Upper lobe of right lung (tissue), 1 donor: Measurements from ENCODE around the gene DNASE1L2. TPM values are rescaled to one million over a fixed set of nuclear protein-coding genes. Genes with fewer than 3 reads are reported as not detected.

Experiments
- ATAC-seq: fragments of 200-7000 bp; cut with Tn5 transposase; one replicate; pipeline ENCODE4 v1.9.1; 2020; ENCODE audit warnings: mild to moderate bottlenecking, moderate library complexity
- DNase-seq: peaks from one replicate; pipeline ENCODE4 v3.0.0-alpha.2; 2020
- H3K27ac ChIP-seq: fragments of 200-600 bp; one replicate; pipeline ENCODE4 v1.8.0; 2022
- H3K27me3 ChIP-seq: fragments of 200-600 bp; one replicate; pipeline ENCODE4 v1.8.0; 2022; ENCODE audit warnings: mild to moderate bottlenecking
- H3K36me3 ChIP-seq: fragments of 200-600 bp; one replicate; pipeline ENCODE4 v1.8.0; 2022
- H3K4me1 ChIP-seq: fragments of 200-600 bp; one replicate; pipeline ENCODE4 v1.8.0; 2022
- H3K4me3 ChIP-seq: fragments of 200-600 bp; one replicate; pipeline ENCODE4 v1.8.0; 2022; ENCODE audit warnings: mild to moderate bottlenecking
- H3K9me3 ChIP-seq: fragments of 200-600 bp; one replicate; pipeline ENCODE4 v1.8.0; 2022
- CTCF ChIP-seq: fragments of 200-600 bp; IDR thresholded peaks from one replicate; pipeline ENCODE4 v1.8.0; 2022; ENCODE audit warnings: antibody characterized with exemption
- intact Hi-C: fragments of 100-400 bp; cut with DNase I; formaldehyde crosslinking; loops from one replicate; pipeline ENCODE4 v1.11.0; 2022
- total RNA-seq: library from RNA; stranded (reverse); fragmentation: NEBNext Ultra II Directional; extraction: Animal tissue kit (Norgen Biotek cat#: 25700); gene quantifications from one replicate; pipeline ENCODE4 v1.2.1, GENCODE V29; 2021
- donor health status: DM: no; HTN: yes; CAD: no; lungs with severe emphysema.

DNASE1L2 gene
- total RNA-seq, 1 donor from 2014 or later: 0.78 TPM

GRCh38 chr16:2275476-2276367 is 39.5 kb downstream of the DNASE1L2 start:
- DNase-seq: no peak
- Histone ChIP-seq H3K36me3 (peaks cover 37% of the 10 kb centered on the region), H3K4me3 (no peak overlapping the region), H3K27ac (no peak overlapping the region), H3K9me3 (no peaks in the 10 kb centered on the region), H3K4me1 (no peaks in the 10 kb centered on the region), H3K27me3 (no peaks in the 10 kb centered on the region)
- intact Hi-C loops: no loop called here
- no peak for TF ChIP-seq CTCF
- ATAC-seq: no peak

GRCh38 chr16:2276368-2277195 is 40.3 kb downstream of the DNASE1L2 start:
- H3K36me3 ChIP-seq: peaks cover 37% of the 10 kb centered on the region
- H3K4me3 ChIP-seq: no peak overlapping the region
- no peak for TF ChIP-seq CTCF
- no peaks in the 10 kb centered on the region for H3K4me1 ChIP-seq
- DNase-seq: no peak
- intact Hi-C loops: no loop called here
- H3K27ac ChIP-seq: no peak overlapping the region
- no peaks in the 10 kb centered on the region for H3K9me3 ChIP-seq
- ATAC-seq: no peak
- H3K27me3 ChIP-seq: no peaks in the 10 kb centered on the region

GRCh38 chr16:2277466-2278271 is 41.4 kb downstream of the DNASE1L2 start:
- Histone ChIP-seq H3K4me3 (no peak overlapping the region), H3K27me3 (no peaks in the 10 kb centered on the region), H3K36me3 (peaks cover 37% of the 10 kb centered on the region), H3K27ac (no peak overlapping the region), H3K4me1 (no peaks in the 10 kb centered on the region), H3K9me3 (no peaks in the 10 kb centered on the region)
- intact Hi-C loops: no loop called here
- ATAC-seq (no peak), DNase-seq (no peak)
- no peak for TF ChIP-seq CTCF

- H3K4me3 ChIP-seq: no peak overlapping the region
- no peak overlapping the region for H3K27ac ChIP-seq
- no peaks in the 10 kb centered on the region for H3K27me3 ChIP-seq
- no peaks in the 10 kb centered on the region for H3K4me1 ChIP-seq
- no peak for TF ChIP-seq CTCF
- ATAC-seq (no peak), DNase-seq (no peak)
- H3K9me3 ChIP-seq: no peaks in the 10 kb centered on the region
- H3K36me3 ChIP-seq: peaks cover 37% of the 10 kb centered on the region
- intact Hi-C loops: no loop called here
Measured at GRCh38 chr16:2278272-2278608, 42.0 kb downstream of the DNASE1L2 start.

- H3K9me3 ChIP-seq: no peaks in the 10 kb centered on the region
- DNase-seq (no peak), ATAC-seq (no peak)
- no peaks in the 10 kb centered on the region for H3K4me1 ChIP-seq
- H3K27ac ChIP-seq: no peak overlapping the region
- peaks cover 37% of the 10 kb centered on the region for H3K36me3 ChIP-seq
- TF ChIP-seq CTCF: no peak
- intact Hi-C loops: no loop called here
- no peaks in the 10 kb centered on the region for H3K27me3 ChIP-seq
- no peak overlapping the region for H3K4me3 ChIP-seq
Measured at GRCh38 chr16:2278956-2279800, 42.9 kb downstream of the DNASE1L2 start.
